GM10266 (cell line): ENCODE data around the gene GJA4.

ENCODE experiments used
- DNase-seq: peaks from one replicate; pipeline ENCODE4 v3.0.0; 2012; ENCODE audit errors: extremely low spot score
- CTCF ChIP-seq: IDR thresholded peaks from 2 replicates; pipeline ENCODE4 v1.5.1; 2012; ENCODE audit warnings: mild to moderate bottlenecking, low read depth; ENCODE audit not compliant: control insufficient read depth, insufficient read depth; ENCODE audit errors: missing control alignments

GJA4 gene

GRCh38 chr1:34778381-34778780 is 14.4 kb upstream of the GJA4 start:
- no peak for DNase-seq
- no peak for TF ChIP-seq CTCF

DNA sequence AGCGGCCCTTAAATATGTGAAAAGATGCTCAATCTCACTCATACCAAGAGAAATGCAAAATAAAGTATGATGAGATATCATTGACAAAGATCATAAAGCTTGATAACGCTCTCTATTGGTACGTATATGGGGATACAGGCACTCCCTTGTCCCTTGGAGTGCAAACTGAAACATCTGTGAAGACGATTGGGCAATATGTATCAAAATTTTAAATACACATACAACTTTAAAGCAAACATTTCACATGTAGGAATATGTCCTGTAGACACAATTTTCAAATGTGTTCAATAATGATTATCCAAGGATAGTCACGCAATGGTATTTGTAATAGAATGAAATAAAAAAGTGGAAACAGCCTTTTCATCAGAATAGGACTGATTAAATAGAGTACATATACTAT is 13.8 kb upstream of the GJA4 start:
- TF ChIP-seq CTCF = no peak
- DNase-seq = no peak

GRCh38 chr1:34779526-34779925 is 13.3 kb upstream of the GJA4 start:
- no peak for DNase-seq
- no peak for TF ChIP-seq CTCF

DNA sequence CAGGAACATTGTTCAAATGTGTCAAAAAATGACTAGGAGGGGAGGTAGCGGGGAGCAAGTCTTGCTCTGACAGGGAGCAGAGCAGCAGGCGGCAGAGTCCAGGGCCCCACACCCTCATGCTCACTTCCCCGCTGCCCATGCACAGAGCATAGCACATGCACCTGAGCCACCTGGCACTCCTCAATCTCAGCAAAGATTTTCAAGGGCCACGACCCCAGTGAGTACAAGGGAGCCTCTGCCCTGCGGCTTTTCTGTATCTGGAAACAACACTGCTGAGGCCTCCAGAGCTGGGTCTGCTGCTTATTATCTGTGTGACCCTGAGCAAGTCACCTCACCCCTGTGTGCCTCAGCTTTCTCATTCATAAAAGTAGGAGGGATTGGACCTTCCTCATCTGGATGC is 12.8 kb upstream of the GJA4 start:
- TF ChIP-seq CTCF = no peak
- no peak for DNase-seq

- no peak for DNase-seq
- TF ChIP-seq CTCF = no peak
These were observed 12.3 kb upstream of the GJA4 start for GRCh38 chr1:34780528-34780927.

DNA sequence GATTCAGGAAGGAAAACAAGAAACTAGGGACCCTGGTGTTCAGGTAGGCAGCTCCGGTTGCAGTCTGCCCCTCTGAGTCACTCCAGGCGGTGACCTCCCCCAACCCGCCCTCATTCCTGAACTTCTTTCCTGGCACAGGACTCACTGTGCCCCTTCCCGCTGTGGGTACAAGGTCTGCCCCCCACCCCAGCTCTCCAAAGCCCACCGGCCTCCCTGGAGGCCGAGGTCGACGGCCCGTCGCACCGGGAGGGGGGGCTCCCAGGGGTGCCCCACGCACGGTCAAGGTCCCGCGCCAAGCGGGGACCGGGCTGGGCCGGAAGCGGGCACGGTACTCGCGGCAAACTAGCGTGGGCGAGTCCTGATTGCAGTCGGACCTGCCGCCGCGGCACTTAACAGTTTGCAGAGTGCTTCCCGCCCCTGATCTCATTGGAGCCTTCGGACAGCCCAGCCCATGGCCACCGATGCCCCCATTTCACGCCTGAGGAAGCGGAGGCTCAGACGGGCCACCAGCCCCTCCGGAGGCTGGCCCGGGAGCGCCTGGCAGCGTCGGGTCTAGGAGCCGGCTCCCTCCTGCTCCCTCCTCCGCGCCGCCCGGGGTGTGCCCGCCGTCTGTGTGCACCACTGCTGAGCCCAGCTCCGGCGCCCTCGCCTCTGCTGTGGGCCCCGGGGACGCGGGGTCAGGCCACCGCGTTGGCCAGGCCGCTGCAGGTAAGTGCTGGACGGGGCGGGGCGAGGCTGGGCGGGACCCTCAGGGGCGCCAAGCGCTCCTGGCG is 11.5 kb upstream of the GJA4 start, which contains the start of gene GJB3:
Gene GJB3 (plus strand): TSS at position 144 of the 773 bp plus-strand sequence. CDS start 3,549 bp downstream, outside the sequence.
- DNase-seq = no peak
- no peak for TF ChIP-seq CTCF

DNA sequence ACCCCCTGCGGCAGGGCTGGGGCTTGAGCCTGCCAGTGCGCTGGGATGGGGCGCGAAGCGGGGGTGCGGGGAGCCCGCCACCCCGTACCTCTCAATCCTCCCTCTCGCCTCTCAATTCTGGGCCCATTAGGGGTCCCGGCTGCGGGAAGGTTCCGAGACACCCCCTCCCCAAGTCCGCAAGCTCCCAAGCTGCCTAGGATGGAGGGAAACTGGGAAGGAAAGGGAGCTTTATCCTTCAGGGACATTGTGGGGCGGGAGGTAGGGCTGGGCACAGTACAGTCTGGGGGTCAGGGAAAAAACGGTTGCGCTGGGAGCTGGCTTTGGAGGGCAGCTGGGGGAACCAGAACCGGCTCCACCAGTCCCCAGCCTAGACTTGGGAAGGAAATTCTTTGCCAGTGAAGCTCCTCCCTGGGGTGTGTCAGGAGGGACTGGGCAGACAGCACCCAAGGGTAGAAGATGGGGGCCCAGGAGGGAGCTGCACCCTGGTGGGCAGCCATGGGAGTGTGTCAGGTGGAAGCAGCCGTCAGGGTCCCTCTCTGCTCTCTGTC is 10.9 kb upstream of the GJA4 start:
- no peak for TF ChIP-seq CTCF
- no peak for DNase-seq
